HG03159 (cell line): ENCODE results near the gene PYM1.
"Not testable (repeated sequence)": the region's sequence is repeated elsewhere in the genome, so short reads cannot be mapped to it uniquely, and the experiment has no call there.

Source experiments
- ATAC-seq: cut with Tn5 transposase; IDR thresholded peaks from one replicate; pipeline ENCODE4 v1.9.1; 2021; ENCODE audit warnings: mild to moderate bottlenecking, moderate library complexity; ENCODE audit not compliant: unreplicated experiment

Gene PYM1

GRCh38 chr12:55915482-55915859 is 12.2 kb downstream of the PYM1 start:
- ATAC-seq: no peak

DNA sequence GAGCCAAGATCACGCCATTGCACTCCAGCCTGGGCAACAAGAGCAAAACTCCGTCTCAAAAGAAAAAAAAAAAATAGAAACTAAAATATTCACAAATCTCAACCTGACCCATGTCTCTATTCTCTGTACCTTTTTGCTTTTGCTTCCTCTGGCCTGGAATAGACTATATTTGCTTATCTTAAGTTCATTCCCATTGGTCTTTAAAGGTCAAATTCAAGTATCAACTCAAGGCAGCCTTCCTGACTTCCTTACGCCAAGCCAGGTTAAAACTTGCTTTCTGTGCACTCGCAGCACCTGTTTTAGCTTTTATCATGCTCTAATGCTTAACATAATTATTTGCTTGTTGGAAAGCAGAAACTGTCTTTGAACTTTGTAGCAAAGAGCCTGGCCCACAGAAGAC is 14.8 kb downstream of the PYM1 start:
- no peak for ATAC-seq

DNA sequence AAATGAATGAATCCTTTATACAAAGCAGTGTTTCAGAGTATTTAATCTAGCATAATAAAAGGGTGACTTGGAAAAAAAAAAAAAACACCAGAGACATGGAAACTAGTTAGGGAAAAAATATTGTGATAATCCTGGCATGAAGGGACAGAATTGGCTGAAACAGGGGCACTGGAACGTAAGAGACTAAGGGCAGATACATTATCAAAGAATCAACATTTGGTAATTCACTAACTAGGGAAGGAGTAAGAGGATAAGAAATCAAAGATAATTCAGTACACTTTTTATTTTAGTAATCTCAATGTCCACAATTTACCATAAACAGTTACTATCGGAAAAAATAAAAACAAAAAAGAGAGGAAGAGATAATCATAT is 18.2 kb downstream of the PYM1 start:
- no peak for ATAC-seq

DNA sequence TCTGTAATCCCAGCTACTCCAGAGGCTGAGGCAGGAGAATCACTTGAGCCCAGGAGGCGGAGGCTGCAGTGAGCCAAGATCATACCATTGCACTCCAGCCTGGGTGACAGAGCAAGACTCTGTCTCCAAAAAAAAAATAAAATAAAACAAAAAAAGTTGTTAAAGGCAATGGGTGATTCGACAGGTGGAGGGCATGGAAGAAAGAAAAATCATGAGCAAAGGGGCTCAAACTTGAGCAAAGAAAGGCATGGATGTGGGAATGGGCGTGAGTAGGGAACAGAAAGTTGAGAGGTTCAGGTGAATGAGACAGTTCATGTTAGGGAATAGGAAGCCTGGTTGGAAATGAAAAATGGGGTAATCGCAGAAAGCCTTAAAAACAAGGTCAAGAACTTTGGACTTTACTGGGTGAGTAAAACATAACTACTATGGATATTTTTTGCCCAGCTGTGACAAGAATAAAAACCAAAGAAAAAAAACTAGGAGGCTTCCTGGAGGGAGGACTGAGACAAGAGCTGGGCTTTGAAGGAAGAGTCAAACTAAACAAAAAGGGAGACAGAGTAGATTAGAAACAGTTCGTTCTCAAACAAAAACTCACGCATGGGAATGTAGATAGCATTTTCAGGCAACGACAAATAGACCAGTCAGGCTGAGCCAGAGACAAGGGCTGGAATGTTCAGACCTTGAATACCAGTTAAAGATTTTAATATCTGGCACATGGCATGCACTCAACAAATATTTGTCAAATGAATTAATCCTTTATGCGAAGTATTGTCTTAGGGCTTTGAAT is 18.8 kb downstream of the PYM1 start:
- no peak for ATAC-seq

- no peak for ATAC-seq
Measured at GRCh38 chr12:55906056-55906455, 21.6 kb downstream of the PYM1 start.

- ATAC-seq: no peak
Measured at GRCh38 chr12:55901881-55902490, 25.7 kb downstream of the PYM1 start.

- ATAC-seq: no peak
Measured at GRCh38 chr12:55899082-55899481, 28.6 kb downstream of the PYM1 start.

GRCh38 chr12:55893723-55894122 is 34.0 kb downstream of the PYM1 start:
- no peak for ATAC-seq

GRCh38 chr12:55891310-55891709 is 36.4 kb downstream of the PYM1 start:
- no peak for ATAC-seq

- ATAC-seq: no peak
Measured at GRCh38 chr12:55885113-55885512, 42.6 kb downstream of the PYM1 start.

DNA sequence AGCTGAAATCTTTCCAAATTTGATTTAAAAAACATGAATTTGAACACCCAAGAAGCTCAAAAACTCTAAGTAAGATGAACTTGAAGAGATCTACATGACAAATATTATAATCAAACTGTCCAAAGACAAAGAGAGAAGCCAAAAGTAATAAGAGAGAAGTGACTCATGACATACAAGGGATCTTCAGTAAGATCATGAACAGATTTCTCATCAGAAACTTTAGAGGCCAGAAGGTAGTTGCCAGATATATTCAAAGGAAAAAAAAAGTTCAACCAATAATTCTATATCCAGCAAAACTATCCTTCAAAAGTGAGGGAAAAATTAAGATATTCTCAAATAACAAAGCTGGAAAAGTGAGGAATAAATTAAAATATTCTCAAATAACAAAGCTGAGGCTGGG is 49.9 kb downstream of the PYM1 start:
- ATAC-seq: no peak

- ATAC-seq: no peak
Measured at GRCh38 chr12:55875704-55876467, 51.8 kb downstream of the PYM1 start.

DNA sequence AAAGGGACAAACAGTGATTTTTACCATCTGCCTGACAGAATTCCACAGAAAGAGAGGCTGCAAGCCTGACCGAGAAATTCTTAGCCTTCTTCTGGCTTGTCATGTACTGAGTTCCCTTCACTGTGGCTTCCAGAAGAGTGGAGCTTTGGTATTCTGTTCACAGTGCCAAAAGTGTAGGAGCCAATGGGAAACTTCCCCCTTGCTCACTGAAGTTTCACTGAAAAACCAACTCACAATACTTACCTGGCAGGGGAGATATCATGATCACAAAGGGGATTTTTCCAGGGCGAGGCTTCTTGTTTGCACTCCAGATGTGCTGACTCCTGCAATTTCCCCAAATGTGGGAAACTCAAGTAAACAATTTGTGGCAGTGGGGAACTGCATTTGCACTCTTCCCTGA is 53.3 kb downstream of the PYM1 start:
- no peak for ATAC-seq

DNA sequence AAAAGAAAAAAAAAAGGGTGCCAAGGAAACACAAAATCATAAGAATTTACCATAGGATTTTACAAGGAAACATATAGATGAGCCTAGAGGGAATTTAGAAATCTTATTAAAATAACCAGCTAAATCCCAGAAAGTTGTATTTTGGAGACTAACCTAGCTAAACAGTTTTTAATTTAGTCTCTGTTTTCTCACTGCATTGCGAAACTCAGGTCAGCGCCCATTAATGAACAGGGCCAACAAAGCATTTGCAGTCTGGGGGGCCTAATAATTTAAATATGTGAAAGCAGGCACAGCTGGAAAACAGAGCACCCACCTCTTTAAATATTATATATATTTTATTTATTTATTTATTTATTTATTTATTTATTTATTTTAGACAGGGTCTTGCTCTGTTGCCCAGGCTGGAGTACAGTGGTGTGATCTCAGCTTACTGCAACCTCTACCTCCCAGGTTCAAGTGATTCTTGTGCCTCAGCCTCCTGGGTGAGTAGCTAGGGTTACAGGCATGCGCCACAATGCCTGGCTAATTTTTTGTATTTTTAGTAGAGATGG is 61.2 kb downstream of the PYM1 start:
- ATAC-seq: not testable (repeated sequence)

DNA sequence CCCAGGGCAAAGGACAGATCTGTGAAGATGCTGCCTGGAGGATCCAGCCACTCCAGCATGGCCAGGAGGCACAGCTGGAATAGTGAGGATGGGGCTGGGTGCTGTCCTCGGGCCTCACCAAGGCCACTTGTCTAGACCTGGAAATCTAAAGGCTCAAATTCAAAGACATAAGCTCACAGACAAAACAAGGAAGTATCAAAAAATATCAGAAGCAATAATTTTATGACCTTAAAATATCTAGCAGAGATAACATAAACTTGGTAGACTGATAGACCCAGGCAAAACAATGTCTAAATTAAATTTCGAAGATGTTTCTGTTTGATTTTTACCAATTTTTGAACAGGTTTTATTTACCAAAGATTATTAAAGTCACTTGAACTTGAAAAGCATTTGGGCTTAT is 62.4 kb downstream of the PYM1 start:
- ATAC-seq: no peak

GRCh38 chr12:55862931-55863330 is 64.8 kb downstream of the PYM1 start:
- not testable (repeated sequence) for ATAC-seq

DNA sequence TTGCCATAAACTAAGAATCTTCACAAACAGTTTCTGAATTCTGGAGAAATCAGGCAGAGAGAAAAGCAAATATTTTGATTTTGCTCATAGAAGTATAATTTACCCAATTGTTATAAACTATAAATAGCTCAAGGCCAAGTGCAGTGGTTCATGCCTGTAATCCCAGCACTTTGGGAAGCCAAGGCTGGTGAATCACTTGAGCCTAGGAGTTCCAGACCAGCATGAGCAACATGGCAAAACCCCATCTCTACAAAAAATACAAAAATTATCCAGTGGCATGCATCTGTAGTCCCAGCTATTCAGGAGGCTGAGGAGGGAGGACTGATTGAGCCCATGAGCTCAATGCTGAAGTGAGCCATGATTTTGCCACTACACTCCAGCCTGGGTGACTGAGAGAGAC is 65.4 kb downstream of the PYM1 start:
- no peak for ATAC-seq

- no peak for ATAC-seq
Measured at GRCh38 chr12:55861871-55862270, 65.8 kb downstream of the PYM1 start.

DNA sequence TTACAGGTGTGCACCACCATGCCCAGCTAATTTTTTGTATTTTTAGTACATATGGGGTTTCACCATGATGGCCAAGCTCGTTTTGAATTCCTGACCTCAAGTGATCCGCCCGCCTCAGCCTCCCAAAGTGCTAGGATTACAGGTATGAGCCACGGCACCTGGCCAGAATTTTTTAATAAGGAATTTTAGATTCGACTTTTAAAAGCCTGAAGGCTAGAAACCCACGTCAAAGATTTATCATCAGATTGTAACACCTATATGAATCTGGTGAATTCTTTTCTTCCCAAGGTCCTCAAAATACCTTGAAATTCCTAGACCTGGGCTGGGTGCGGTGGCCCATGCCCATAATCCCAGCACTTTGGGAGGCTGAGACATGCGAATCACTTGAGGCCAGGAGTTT is 66.3 kb downstream of the PYM1 start:
- no peak for ATAC-seq

DNA sequence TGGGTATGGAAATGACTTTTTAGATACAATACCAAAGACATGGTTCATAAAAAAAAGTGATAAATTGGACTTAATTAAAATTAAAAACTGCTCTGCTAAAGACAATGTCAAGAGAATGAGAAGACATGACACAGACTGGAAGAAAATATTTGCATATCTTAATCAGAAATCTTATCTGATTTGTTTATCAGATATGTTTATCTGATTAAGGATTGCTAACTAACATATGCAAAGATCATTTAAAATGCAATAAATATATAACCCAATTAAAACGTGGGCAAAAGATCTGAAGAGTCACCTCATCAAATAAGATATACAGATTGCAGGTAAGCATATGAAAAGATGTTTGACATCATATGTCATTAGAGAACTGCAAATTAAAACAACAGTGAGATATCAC is 75.0 kb downstream of the PYM1 start:
- no peak for ATAC-seq
